Measurements from ENCODE around the gene MKKS.
"Not testable (repeated sequence)": the region's sequence is repeated elsewhere in the genome, so short reads cannot be mapped to it uniquely, and the experiment has no call there.

The MKKS gene

DNA sequence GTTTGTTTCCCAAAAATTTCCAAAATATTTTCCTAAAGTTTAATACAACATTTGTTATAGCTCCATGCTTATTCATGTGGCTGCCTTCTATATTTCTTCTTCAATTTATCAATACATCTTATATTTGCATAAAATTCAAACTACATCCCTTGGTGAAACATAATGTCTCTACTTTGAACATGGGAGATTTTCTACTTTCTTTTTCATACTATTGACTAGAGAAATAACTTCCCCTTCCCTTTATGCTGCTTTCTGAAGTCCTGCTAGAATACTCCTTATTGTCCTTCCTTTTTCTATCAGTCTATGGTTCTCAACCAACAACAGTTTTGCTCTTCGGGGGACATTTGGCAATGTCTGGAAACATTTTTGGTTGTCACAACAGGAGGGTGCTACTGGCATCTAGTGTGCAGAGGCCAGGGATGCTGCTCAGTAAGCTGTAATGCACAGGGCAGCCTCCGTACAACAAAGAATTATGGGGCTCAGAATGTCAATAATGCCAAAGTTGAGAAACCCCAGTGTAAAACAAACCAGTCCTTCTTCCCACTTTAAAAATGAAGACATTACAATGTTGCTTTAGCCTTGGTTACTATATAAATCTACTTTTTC is 29.9 kb downstream of the MKKS start:
- Histone ChIP-seq H3K4me1 (ENCODE audit: control insufficient read depth in 1 of 2, insufficient read depth in 1 of 2, low read depth in 1 of 2, low read length in 1 of 2) (no peaks in the 10 kb centered on the region), H3K27me3 (no peaks in the 10 kb centered on the region), H3K36me3 (peaks cover 32% of the 10 kb centered on the region), H3K27ac (no peak overlapping the region), H3K9me3 (no peaks in the 10 kb centered on the region), H3K4me3 (ENCODE audit: low read depth in 1 of 2, low read length in 1 of 2) (no peak overlapping the region)
- TF ChIP-seq, protein P1, sequence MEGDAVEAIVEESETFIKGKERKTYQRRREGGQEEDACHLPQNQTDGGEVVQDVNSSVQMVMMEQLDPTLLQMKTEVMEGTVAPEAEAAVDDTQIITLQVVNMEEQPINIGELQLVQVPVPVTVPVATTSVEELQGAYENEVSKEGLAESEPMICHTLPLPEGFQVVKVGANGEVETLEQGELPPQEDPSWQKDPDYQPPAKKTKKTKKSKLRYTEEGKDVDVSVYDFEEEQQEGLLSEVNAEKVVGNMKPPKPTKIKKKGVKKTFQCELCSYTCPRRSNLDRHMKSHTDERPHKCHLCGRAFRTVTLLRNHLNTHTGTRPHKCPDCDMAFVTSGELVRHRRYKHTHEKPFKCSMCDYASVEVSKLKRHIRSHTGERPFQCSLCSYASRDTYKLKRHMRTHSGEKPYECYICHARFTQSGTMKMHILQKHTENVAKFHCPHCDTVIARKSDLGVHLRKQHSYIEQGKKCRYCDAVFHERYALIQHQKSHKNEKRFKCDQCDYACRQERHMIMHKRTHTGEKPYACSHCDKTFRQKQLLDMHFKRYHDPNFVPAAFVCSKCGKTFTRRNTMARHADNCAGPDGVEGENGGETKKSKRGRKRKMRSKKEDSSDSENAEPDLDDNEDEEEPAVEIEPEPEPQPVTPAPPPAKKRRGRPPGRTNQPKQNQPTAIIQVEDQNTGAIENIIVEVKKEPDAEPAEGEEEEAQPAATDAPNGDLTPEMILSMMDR (IDR thresholded peaks at IDR 0.05): no peak

DNA sequence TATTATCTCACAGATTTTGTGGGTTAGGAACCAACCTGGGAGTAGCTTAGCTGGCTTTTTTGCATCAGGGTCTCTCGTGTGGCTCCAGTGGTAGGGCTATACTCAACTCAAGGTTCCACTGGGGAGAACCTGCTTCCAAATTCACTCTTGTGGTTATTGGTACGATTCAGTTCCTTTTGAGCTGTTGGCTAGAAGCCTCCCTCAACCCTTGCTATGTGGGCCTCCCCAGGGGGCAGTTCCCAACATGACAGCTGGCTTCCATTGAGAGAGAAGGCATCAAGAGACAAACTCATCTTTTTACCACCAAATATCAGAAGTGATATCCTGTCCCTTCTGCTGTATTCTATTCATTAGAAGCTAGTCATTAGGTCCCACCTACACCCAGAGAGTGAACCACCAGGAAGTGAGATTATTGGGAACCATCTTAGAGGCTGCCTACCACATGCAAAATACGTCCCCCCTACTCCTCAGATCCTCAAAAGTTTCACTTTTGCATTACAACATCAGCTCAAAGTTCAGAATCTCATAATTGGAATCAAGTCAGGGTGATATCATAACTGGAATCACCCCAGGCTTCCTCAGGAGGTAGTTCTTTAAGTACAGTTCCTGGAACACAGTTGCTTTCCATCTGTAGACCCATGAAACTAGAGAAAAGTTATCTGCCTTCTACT is 30.9 kb downstream of the MKKS start:
- H3K4me1 ChIP-seq (ENCODE audit: control insufficient read depth in 1 of 2, insufficient read depth in 1 of 2, low read depth in 1 of 2, low read length in 1 of 2): no peaks in the 10 kb centered on the region
- TF ChIP-seq, protein P1 (IDR thresholded peaks at IDR 0.05): no peak
- peaks cover 32% of the 10 kb centered on the region for H3K36me3 ChIP-seq
- no peak overlapping the region for H3K4me3 ChIP-seq (ENCODE audit: low read depth in 1 of 2, low read length in 1 of 2)
- H3K27me3 ChIP-seq: no peaks in the 10 kb centered on the region
- H3K9me3 ChIP-seq: no peaks in the 10 kb centered on the region
- H3K27ac ChIP-seq: no peak overlapping the region

DNA sequence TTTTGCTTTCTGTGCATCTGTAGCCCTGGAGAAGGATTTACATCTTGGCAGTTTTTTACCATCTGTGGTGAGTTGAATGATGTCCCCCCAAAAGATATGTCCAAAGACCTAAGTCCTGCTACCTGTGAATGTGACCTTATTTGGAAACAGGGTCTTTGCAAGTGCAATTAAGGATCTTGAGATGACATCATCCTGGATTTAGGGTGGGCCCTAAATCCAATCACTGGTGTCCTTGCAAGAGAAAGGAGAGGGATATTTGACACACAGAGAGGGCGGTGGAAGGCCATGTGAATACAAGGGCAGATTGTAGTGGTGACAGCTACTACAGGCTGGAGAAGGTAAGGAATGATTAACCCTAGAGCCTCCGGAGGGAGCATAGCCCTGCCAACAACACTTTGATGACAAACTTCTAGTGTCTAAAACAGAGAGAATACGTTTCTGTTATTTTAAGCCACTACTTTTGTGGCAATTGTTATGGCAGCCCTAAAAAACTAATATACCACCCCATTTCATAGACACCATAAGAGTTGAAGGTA is 35.1 kb downstream of the MKKS start:
- Histone ChIP-seq H3K27me3 (no peaks in the 10 kb centered on the region), H3K4me3 (ENCODE audit: low read depth in 1 of 2, low read length in 1 of 2) (no peak overlapping the region), H3K4me1 (ENCODE audit: control insufficient read depth in 1 of 2, insufficient read depth in 1 of 2, low read depth in 1 of 2, low read length in 1 of 2) (no peaks in the 10 kb centered on the region), H3K36me3 (no peaks in the 10 kb centered on the region), H3K27ac (no peak overlapping the region), H3K9me3 (no peaks in the 10 kb centered on the region)
- TF ChIP-seq, protein P1 (IDR thresholded peaks at IDR 0.05): no peak

DNA sequence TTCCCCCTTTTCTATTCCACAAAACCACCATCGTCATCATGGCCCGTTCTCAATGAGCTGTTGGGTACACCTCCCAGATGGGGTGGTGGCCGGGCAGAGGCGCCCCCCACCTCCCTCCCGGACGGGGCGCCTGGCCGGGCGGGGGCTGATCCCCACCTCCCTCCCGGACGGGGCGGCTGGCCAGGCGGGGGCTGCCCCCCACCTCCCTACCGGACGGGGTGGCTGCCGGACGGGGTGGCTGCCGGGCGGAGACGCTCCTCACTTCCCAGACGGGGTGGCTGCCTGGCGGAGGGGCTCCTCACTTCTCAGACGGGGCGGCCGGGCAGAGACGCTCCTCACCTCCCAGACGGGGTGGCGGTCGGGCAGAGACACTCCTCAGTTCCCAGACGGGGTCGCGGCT is 39.3 kb downstream of the MKKS start:
- not testable (repeated sequence) for H3K36me3 ChIP-seq; H3K27me3 ChIP-seq; H3K27ac ChIP-seq; H3K4me1 ChIP-seq (ENCODE audit: control insufficient read depth in 1 of 2, insufficient read depth in 1 of 2, low read depth in 1 of 2, low read length in 1 of 2); H3K4me3 ChIP-seq (ENCODE audit: low read depth in 1 of 2, low read length in 1 of 2); H3K9me3 ChIP-seq

DNA sequence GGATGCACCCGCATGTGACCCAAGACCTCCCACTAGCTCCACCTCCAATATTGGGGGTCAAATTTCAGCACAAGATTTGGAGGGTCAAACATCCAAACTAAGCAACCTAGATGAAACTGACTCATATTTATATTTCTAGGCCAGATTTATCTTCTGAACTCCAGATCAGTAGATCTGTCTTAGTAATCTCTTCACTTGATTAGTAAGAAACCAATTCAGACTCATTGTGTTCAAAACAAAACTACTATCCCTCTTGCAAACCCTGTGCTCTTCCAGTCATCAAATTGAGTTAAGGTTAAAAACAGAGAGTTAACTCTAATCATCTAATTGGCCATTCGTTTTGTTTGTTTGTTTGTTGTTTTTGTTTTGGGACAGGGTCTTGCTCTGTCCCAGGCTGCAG is 43.3 kb downstream of the MKKS start:
- no peaks in the 10 kb centered on the region for H3K4me1 ChIP-seq (ENCODE audit: control insufficient read depth in 1 of 2, insufficient read depth in 1 of 2, low read depth in 1 of 2, low read length in 1 of 2)
- TF ChIP-seq, protein P1 (IDR thresholded peaks at IDR 0.05): no peak
- H3K27me3 ChIP-seq: no peaks in the 10 kb centered on the region
- H3K27ac ChIP-seq: no peak overlapping the region
- no peaks in the 10 kb centered on the region for H3K9me3 ChIP-seq
- no peak overlapping the region for H3K4me3 ChIP-seq (ENCODE audit: low read depth in 1 of 2, low read length in 1 of 2)
- no peaks in the 10 kb centered on the region for H3K36me3 ChIP-seq

DNA sequence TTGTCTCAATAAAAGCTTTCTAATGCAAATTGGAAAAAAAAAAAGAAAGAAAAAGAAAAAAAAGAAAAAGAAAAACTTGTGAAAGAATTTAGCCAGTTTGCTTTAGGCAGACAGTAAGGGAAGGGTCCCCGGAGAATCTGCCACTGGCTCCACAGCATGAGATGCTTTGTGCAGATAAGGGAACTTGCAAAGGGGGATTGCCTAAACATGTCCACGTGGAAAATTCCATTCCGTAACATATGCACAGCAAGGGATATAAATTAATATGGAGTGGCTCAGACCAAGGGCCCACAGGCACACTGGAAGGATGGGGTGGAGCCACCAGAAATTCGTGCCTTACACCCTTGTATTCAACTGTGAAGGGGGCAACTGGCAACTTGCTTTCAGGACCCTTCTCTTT is 45.4 kb downstream of the MKKS start:
- Histone ChIP-seq H3K4me1 (ENCODE audit: control insufficient read depth in 1 of 2, insufficient read depth in 1 of 2, low read depth in 1 of 2, low read length in 1 of 2) (no peaks in the 10 kb centered on the region), H3K4me3 (ENCODE audit: low read depth in 1 of 2, low read length in 1 of 2) (no peak overlapping the region), H3K36me3 (no peaks in the 10 kb centered on the region), H3K27ac (no peak overlapping the region), H3K27me3 (no peaks in the 10 kb centered on the region), H3K9me3 (no peaks in the 10 kb centered on the region)
- TF ChIP-seq, protein P1 (IDR thresholded peaks at IDR 0.05): no peak
